CD8-positive, alpha-beta T cell (primary cell): ENCODE results near the gene UBXN11. TPM values are rescaled to one million over a fixed set of nuclear protein-coding genes. Genes with fewer than 3 reads are reported as not detected.

Experiments
- total RNA-seq, 46 experiments: library from RNA in 2 of 46; stranded (reverse) in 2 of 46; gene quantifications; one replicate each; pipeline ENCODE4 v1.2.3 and lab custom pipeline; 2021 to 2026

The UBXN11 gene
- total RNA-seq, 2 experiments from 2014 or later = 28.6 to 33.8 TPM

Other genes starting within 250 kb of the UBXN11 start
- not detected for gene TRIM63, start 239.0 kb downstream of the UBXN11 start, total RNA-seq
- gene PDIK1L, start 194.8 kb downstream of the UBXN11 start, total RNA-seq = 10 to 100 TPM; 10.2 to 10.8 TPM
- not detected for gene FAM110D, start 147.6 kb downstream of the UBXN11 start, total RNA-seq
- not detected for gene C1orf232, start 137.7 kb downstream of the UBXN11 start, total RNA-seq
- gene ZNF593, start 136.7 kb downstream of the UBXN11 start, total RNA-seq = 1 to 10 TPM; 8.1 to 8.8 TPM
- gene ZNF593OS, start 134.8 kb downstream of the UBXN11 start, total RNA-seq = not detected
- 1 to 10 TPM; 2.0 to 2.8 TPM for gene CNKSR1, start 129.1 kb downstream of the UBXN11 start, total RNA-seq
- gene CATSPER4, start 116.0 kb downstream of the UBXN11 start, total RNA-seq = not detected
- 1 to 10 TPM; 7.1 TPM for gene CEP85, start 72.4 kb downstream of the UBXN11 start, total RNA-seq
- gene SH3BGRL3, start 26.6 kb downstream of the UBXN11 start, total RNA-seq = 100 to 1,000 TPM; 187 to 191 TPM
- gene CD52, start 11.3 kb upstream of the UBXN11 start, total RNA-seq = 100 to 1,000 TPM; 285 to 289 TPM
- 1 to 10 TPM in 1 of 2 experiments, under 1 TPM in 1; 0.33 to 1.0 TPM for gene CRYBG2, start 47.5 kb upstream of the UBXN11 start, total RNA-seq
- 10 to 100 TPM in 1 of 2 experiments, 1 to 10 TPM in 1; 8.4 to 10.9 TPM for gene ZNF683, start 66.1 kb upstream of the UBXN11 start, total RNA-seq
- not detected for gene LIN28A, start 104.2 kb upstream of the UBXN11 start, total RNA-seq
- gene DHDDS, start 125.7 kb upstream of the UBXN11 start, total RNA-seq = 10 to 100 TPM; 23.9 to 29.2 TPM
- gene HMGN2, start 165.8 kb upstream of the UBXN11 start, total RNA-seq = 100 to 1,000 TPM; 280 to 292 TPM
- 10 to 100 TPM; 25.8 to 30.3 TPM for gene RPS6KA1, start 223.1 kb upstream of the UBXN11 start, total RNA-seq